Measurements from ENCODE around the gene TUT4.

DNA sequence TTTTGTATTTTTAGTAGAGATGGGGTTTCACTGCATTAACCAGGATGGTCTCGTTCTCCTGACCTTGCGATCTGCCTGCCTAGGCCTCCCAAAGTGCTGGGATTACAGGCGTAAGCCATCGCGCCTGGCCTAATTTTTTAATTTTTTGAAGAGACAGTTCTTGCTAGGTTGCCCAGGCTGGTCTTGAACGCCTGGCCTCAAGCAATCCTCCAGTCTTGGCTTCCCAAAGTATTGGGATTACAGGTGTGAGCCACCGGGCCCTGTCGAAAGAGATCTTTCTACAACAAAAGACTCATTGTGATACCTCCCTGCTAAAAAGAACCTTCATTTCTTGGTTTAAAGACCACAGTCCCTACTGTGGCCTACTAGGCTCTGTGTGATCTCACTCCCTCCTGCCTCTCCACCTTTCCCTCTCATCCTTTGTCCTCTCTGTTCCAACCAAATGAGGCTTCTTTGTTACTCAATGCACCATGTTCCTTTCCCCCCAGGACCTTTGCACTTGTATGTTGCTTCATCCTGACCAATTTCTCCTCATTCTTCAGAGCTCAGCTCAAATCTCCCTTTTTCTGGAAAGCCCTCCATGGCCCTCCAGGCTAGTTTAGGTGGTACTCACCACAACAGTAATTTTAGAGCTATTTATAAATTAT, 47.8 kb upstream of the TUT4 start:
- TF ChIP-seq EZH2 (IDR thresholded peaks at IDR 0.05; ENCODE audit: insufficient read depth, poor library complexity, severe bottlenecking) (no peak), EZH2phosphoT487 (IDR thresholded peaks at IDR 0.05; ENCODE audit: insufficient read depth, low read depth) (no peak)
